Measurements from ENCODE around the gene PDE7B. TPM values are rescaled to one million over a fixed set of nuclear protein-coding genes. Genes with fewer than 3 reads are reported as not detected.

The PDE7B gene
- total and polyA plus RNA-seq, 2 donors (not counting 1 experiment from before 2014, with no cell fraction given): 7.9 to 21.5 TPM

GRCh38 chr6:136144251-136145023 lies 292.9 kb downstream of the PDE7B start:
- Histone ChIP-seq H3K4me1 (ENCODE audit: control insufficient read depth, extremely low read depth, insufficient read depth, low read length) (no peaks in the 10 kb centered on the region), H3K9me3 (ENCODE audit: control insufficient read depth, insufficient read depth, low read depth, low read length) (no peaks in the 10 kb centered on the region), H3K9ac (ENCODE audit: insufficient read depth, low read length) (no peak overlapping the region), H3K27me3 (ENCODE audit: control insufficient read depth, insufficient read depth, low read length) (no peaks in the 10 kb centered on the region), H3K4me2 (ENCODE audit: extremely low read depth, insufficient read depth, low read length) (no peak overlapping the region), H3K27ac (ENCODE audit: insufficient read depth, low read length) (no peak overlapping the region), H3K79me2 (ENCODE audit: control insufficient read depth, insufficient read depth, low read length) (no peaks in the 10 kb centered on the region), H4K20me1 (ENCODE audit: control insufficient read depth, extremely low read depth, insufficient read depth, low read length) (no peaks in the 10 kb centered on the region), H3K36me3 (ENCODE audit: control insufficient read depth, insufficient read depth, low read length) (no peaks in the 10 kb centered on the region), H3K4me3 (replicated peaks in 1 of 4; ENCODE audit: control extremely low read depth in 1 of 4, insufficient read depth in 1 of 4, low read depth in 3 of 4, low read length in 4 of 4) (no peak overlapping the region), H2AFZ (ENCODE audit: low read length) (no peak overlapping the region)
- peak in 1 of 2 donors; percentile 6 for DNase-seq (ENCODE audit: low read depth in 2 of 2)
- TF ChIP-seq CTCF (conservative IDR thresholded peaks at IDR 0.05 in 1 of 2, IDR thresholded peaks at IDR 0.05 in 1 of 2; ENCODE audit: low read depth in 1 of 2, low read length in 2 of 2) (no peak), EZH2 (IDR thresholded peaks at IDR 0.05; ENCODE audit: low read length, missing control alignments) (no peak)

GRCh38 chr6:136146130-136146529 lies 294.6 kb downstream of the PDE7B start:
- H3K36me3 ChIP-seq (ENCODE audit: control insufficient read depth, insufficient read depth, low read length): no peaks in the 10 kb centered on the region
- H3K27me3 ChIP-seq (ENCODE audit: control insufficient read depth, insufficient read depth, low read length): no peaks in the 10 kb centered on the region
- no peak overlapping the region for H3K4me3 ChIP-seq (replicated peaks in 1 of 4; ENCODE audit: control extremely low read depth in 1 of 4, insufficient read depth in 1 of 4, low read depth in 3 of 4, low read length in 4 of 4)
- no peak overlapping the region for H3K9ac ChIP-seq (ENCODE audit: insufficient read depth, low read length)
- no peak for TF ChIP-seq EZH2 (IDR thresholded peaks at IDR 0.05; ENCODE audit: low read length, missing control alignments)
- no peak for TF ChIP-seq CTCF (conservative IDR thresholded peaks at IDR 0.05 in 1 of 2, IDR thresholded peaks at IDR 0.05 in 1 of 2; ENCODE audit: low read depth in 1 of 2, low read length in 2 of 2)
- no peaks in the 10 kb centered on the region for H3K4me1 ChIP-seq (ENCODE audit: control insufficient read depth, extremely low read depth, insufficient read depth, low read length)
- H3K4me2 ChIP-seq (ENCODE audit: extremely low read depth, insufficient read depth, low read length): no peak overlapping the region
- peak in 1 of 2 donors; percentile 29 for DNase-seq (ENCODE audit: low read depth in 2 of 2)
- H4K20me1 ChIP-seq (ENCODE audit: control insufficient read depth, extremely low read depth, insufficient read depth, low read length): no peaks in the 10 kb centered on the region
- no peak overlapping the region for H2AFZ ChIP-seq (ENCODE audit: low read length)
- H3K9me3 ChIP-seq (ENCODE audit: control insufficient read depth, insufficient read depth, low read depth, low read length): no peaks in the 10 kb centered on the region
- no peak overlapping the region for H3K27ac ChIP-seq (ENCODE audit: insufficient read depth, low read length)
- no peaks in the 10 kb centered on the region for H3K79me2 ChIP-seq (ENCODE audit: control insufficient read depth, insufficient read depth, low read length)

GRCh38 chr6:136147342-136147741 lies 295.8 kb downstream of the PDE7B start:
- H3K4me3 ChIP-seq (replicated peaks in 1 of 4; ENCODE audit: control extremely low read depth in 1 of 4, insufficient read depth in 1 of 4, low read depth in 3 of 4, low read length in 4 of 4): no peak overlapping the region
- no peak for TF ChIP-seq CTCF (conservative IDR thresholded peaks at IDR 0.05 in 1 of 2, IDR thresholded peaks at IDR 0.05 in 1 of 2; ENCODE audit: low read depth in 1 of 2, low read length in 2 of 2)
- no peak for TF ChIP-seq EZH2 (IDR thresholded peaks at IDR 0.05; ENCODE audit: low read length, missing control alignments)
- no peak overlapping the region for H3K4me2 ChIP-seq (ENCODE audit: extremely low read depth, insufficient read depth, low read length)
- H3K9me3 ChIP-seq (ENCODE audit: control insufficient read depth, insufficient read depth, low read depth, low read length): no peaks in the 10 kb centered on the region
- no peaks in the 10 kb centered on the region for H3K79me2 ChIP-seq (ENCODE audit: control insufficient read depth, insufficient read depth, low read length)
- H3K4me1 ChIP-seq (ENCODE audit: control insufficient read depth, extremely low read depth, insufficient read depth, low read length): no peaks in the 10 kb centered on the region
- H3K36me3 ChIP-seq (ENCODE audit: control insufficient read depth, insufficient read depth, low read length): no peaks in the 10 kb centered on the region
- no peak overlapping the region for H2AFZ ChIP-seq (ENCODE audit: low read length)
- DNase-seq (ENCODE audit: low read depth in 2 of 2): no peak
- H3K27ac ChIP-seq (ENCODE audit: insufficient read depth, low read length): no peak overlapping the region
- H3K27me3 ChIP-seq (ENCODE audit: control insufficient read depth, insufficient read depth, low read length): no peaks in the 10 kb centered on the region
- no peak overlapping the region for H3K9ac ChIP-seq (ENCODE audit: insufficient read depth, low read length)
- H4K20me1 ChIP-seq (ENCODE audit: control insufficient read depth, extremely low read depth, insufficient read depth, low read length): no peaks in the 10 kb centered on the region

Data from fibroblast of lung (primary cell).